Right atrium auricular region (tissue), 2 donors: ENCODE data around the gene ZNF79. TPM values are rescaled to one million over a fixed set of nuclear protein-coding genes. Genes with fewer than 3 reads are reported as not detected.

ENCODE experiments used
- DNase-seq: peaks from one replicate; pipeline ENCODE4 v3.0.0-alpha.2; 2019; ENCODE audit warnings: low spot score
- H3K27ac ChIP-seq, 2 donors: fragments of 200-600 bp; sonication (generic); 1 replicate in 1 of 2; 2 replicates in 1 of 2; pipeline ENCODE4 v1.5.1; 2016 to 2019
- H3K27me3 ChIP-seq, 2 donors: fragments of 200-600 bp; sonication (generic); one replicate each; pipeline versions ENCODE4 v1.5.1 to v1.6.0; 2017 to 2019
- H3K36me3 ChIP-seq: fragments of 200-600 bp; sonication (generic); one replicate; pipeline ENCODE4 v1.5.1; 2016
- H3K4me1 ChIP-seq, 2 donors: fragments of 200-600 bp; sonication (generic); one replicate each; pipeline versions ENCODE4 v1.5.1 to v1.6.0; 2017 to 2019
- H3K4me3 ChIP-seq, 2 donors: fragments of 200-600 bp; sonication (generic); 1 replicate in 1 of 2; 2 replicates in 1 of 2; pipeline ENCODE4 v1.5.1; 2017 to 2019; ENCODE audit warnings: mild to moderate bottlenecking in 1 of 2, moderate library complexity in 1 of 2
- H3K9me3 ChIP-seq, 2 donors: fragments of 200-600 bp; sonication (generic); one replicate each; pipeline ENCODE4 v1.5.1; 2019
- CTCF ChIP-seq, 2 donors: fragments of 200-600 bp; sonication (generic); IDR thresholded peaks; one replicate each; pipeline ENCODE4 v1.5.1; 2019; ENCODE audit warnings: antibody characterized with exemption in 2 of 2
- total RNA-seq, 2 donors: library from RNA; depleted of rRNA; stranded (reverse); fragments of >200 nt; gene quantifications; one replicate each; pipeline ENCODE4 v1.1.0, GENCODE V29; 2016

ZNF79 gene
- total RNA-seq, 2 donors from 2014 or later = 5.7 TPM

GRCh38 chr9:127482662-127483061 lies 58.5 kb downstream of the ZNF79 start:
- H3K27me3 ChIP-seq = no peaks in the 10 kb centered on the region
- H3K4me3 ChIP-seq = no peak overlapping the region
- no peaks in the 10 kb centered on the region for H3K4me1 ChIP-seq
- H3K9me3 ChIP-seq = no peaks in the 10 kb centered on the region
- DNase-seq = no peak
- H3K27ac ChIP-seq = no peak overlapping the region
- no peak for TF ChIP-seq CTCF (IDR thresholded peaks at IDR 0.05)
- peaks cover 87% of the 10 kb centered on the region for H3K36me3 ChIP-seq

- no peak for DNase-seq
- no peaks in the 10 kb centered on the region for H3K27me3 ChIP-seq
- peaks cover 86% of the 10 kb centered on the region for H3K36me3 ChIP-seq
- TF ChIP-seq CTCF (IDR thresholded peaks at IDR 0.05) = no peak
- H3K4me1 ChIP-seq = no peaks in the 10 kb centered on the region
- no peaks in the 10 kb centered on the region for H3K9me3 ChIP-seq
- no peak overlapping the region for H3K4me3 ChIP-seq
- no peak overlapping the region for H3K27ac ChIP-seq
Observed at GRCh38 chr9:127485995-127486394, 61.8 kb downstream of the ZNF79 start.

- no peaks in the 10 kb centered on the region for H3K9me3 ChIP-seq
- H3K27ac ChIP-seq = no peak overlapping the region
- H3K36me3 ChIP-seq = peaks cover 86% of the 10 kb centered on the region
- H3K4me3 ChIP-seq = no peak overlapping the region
- H3K27me3 ChIP-seq = no peaks in the 10 kb centered on the region
- TF ChIP-seq CTCF (IDR thresholded peaks at IDR 0.05) = no peak
- DNase-seq = no peak
- peaks cover 0 to 16% of the 10 kb centered on the region in 2 donors for H3K4me1 ChIP-seq
Observed at GRCh38 chr9:127488946-127489345, 64.8 kb downstream of the ZNF79 start.

GRCh38 chr9:127489471-127490115 lies 65.4 kb downstream of the ZNF79 start:
- no peak for TF ChIP-seq CTCF (IDR thresholded peaks at IDR 0.05)
- peaks cover 0 to 22% of the 10 kb centered on the region in 2 donors for H3K4me1 ChIP-seq
- H3K4me3 ChIP-seq = no peak overlapping the region
- no peaks in the 10 kb centered on the region for H3K27me3 ChIP-seq
- no peak overlapping the region for H3K27ac ChIP-seq
- H3K9me3 ChIP-seq = no peaks in the 10 kb centered on the region
- DNase-seq = no peak
- H3K36me3 ChIP-seq = peaks cover 82% of the 10 kb centered on the region

GRCh38 chr9:127490535-127491230 lies 66.5 kb downstream of the ZNF79 start:
- Histone ChIP-seq H3K4me3 (no peak overlapping the region), H3K27me3 (no peaks in the 10 kb centered on the region), H3K9me3 (no peaks in the 10 kb centered on the region), H3K36me3 (peaks cover 74% of the 10 kb centered on the region), H3K4me1 (peaks cover 0 to 33% of the 10 kb centered on the region in 2 donors), H3K27ac (no peak overlapping the region)
- DNase-seq = no peak
- TF ChIP-seq CTCF (IDR thresholded peaks at IDR 0.05) = no peak
